Panc1 (cell line): ENCODE data around the gene MIA2. TPM values are rescaled to one million over a fixed set of nuclear protein-coding genes. Genes with fewer than 3 reads are reported as not detected.

Experiments used
- ATAC-seq: fragments of 200-7000 bp; cut with Tn5 transposase; 2 replicates; pipeline ENCODE4 v1.9.1; 2020; ENCODE audit warnings: mild to moderate bottlenecking, moderate library complexity
- BruUV-seq: library from RNA; stranded (reverse); fragments of 400-500 nt; replicated peaks from 2 replicates; lab custom pipeline; 2021; lab: Mats Ljungman, UMichigan
- CTCF ChIA-PET: fragments of 300-600 bp; sonication (Branson Sonifier 250); formaldehyde crosslinking; loops from one replicate; lab custom pipeline; 2022; ENCODE audit warnings: antibody characterized with exemption; lab: Charles Lee
- POLR2A ChIA-PET: fragments of 300-600 bp; sonication (Branson Sonifier 250); formaldehyde crosslinking; loops from one replicate; lab custom pipeline; 2022; ENCODE audit warnings: antibody characterized with exemption; lab: Charles Lee
- DNase-seq: peaks from one replicate; pipeline ENCODE4 v3.0.0-alpha.2; 2010; ENCODE audit warnings: low read depth, low spot score
- H3K27ac ChIP-seq: 2 replicates; pipeline ENCODE4 v1.5.1; 2011; ENCODE audit warnings: mild to moderate bottlenecking, low read length, inconsistent platforms
- H3K27me3 ChIP-seq: fragments of 200-500 bp; sonication (Bioruptor generic); 2 replicates; pipeline ENCODE4 v1.6.0; 2014; ENCODE audit warnings: low read length, inconsistent platforms; ENCODE audit not compliant: control insufficient read depth, insufficient read depth
- H3K36me3 ChIP-seq: fragments of 200-500 bp; sonication (Bioruptor generic); 2 replicates; pipeline ENCODE4 v1.5.1; 2014; ENCODE audit warnings: inconsistent platforms, mild to moderate bottlenecking, low read length, moderate library complexity; ENCODE audit not compliant: control insufficient read depth, insufficient read depth
- H3K4me1 ChIP-seq: 2 replicates; pipeline ENCODE4 v1.5.1; 2011; ENCODE audit warnings: inconsistent platforms, mild to moderate bottlenecking, low read length, moderate library complexity; ENCODE audit not compliant: control insufficient read depth, insufficient read depth
- H3K4me3 ChIP-seq, 2 experiments: 2 replicates each; pipeline ENCODE4 v1.5.1; 2011 to 2012; ENCODE audit warnings: low read depth in 2 of 2, low read length in 2 of 2, mild to moderate bottlenecking in 2 of 2, inconsistent platforms in 1 of 2, moderate library complexity in 1 of 2
- H3K9me3 ChIP-seq: fragments of 200-500 bp; sonication (Bioruptor generic); 2 replicates; pipeline ENCODE4 v1.5.1; 2014; ENCODE audit warnings: low read depth, mild to moderate bottlenecking, inconsistent platforms, low read length, moderate library complexity; ENCODE audit not compliant: control insufficient read depth, insufficient read depth
- CTCF ChIP-seq: fragments of 450-650 bp; IDR thresholded peaks from 2 replicates; pipeline ENCODE4 v1.5.1; 2017; ENCODE audit warnings: mild to moderate bottlenecking
- POLR2AphosphoS5 ChIP-seq: IDR thresholded peaks from 2 replicates; pipeline ENCODE4 v1.6.1; 2012; ENCODE audit warnings: mild to moderate bottlenecking, low read depth, low read length, moderate library complexity
- REST ChIP-seq, 2 experiments: IDR thresholded peaks; 2 replicates each; pipeline ENCODE4 v1.6.1; 2011 to 2012; ENCODE audit warnings: low read depth in 2 of 2, control low read depth in 1 of 2, low read length in 1 of 2, mild to moderate bottlenecking in 1 of 2, moderate library complexity in 1 of 2; ENCODE audit not compliant: insufficient read depth in 1 of 2
- SIN3A ChIP-seq: IDR thresholded peaks from 2 replicates; pipeline ENCODE4 v1.6.1; 2012; ENCODE audit warnings: low read depth, mild to moderate bottlenecking, low read length, moderate library complexity, borderline replicate concordance; ENCODE audit not compliant: insufficient read depth
- TCF7L2 ChIP-seq: IDR thresholded peaks from 2 replicates; pipeline ENCODE4 v1.6.1; 2011; ENCODE audit warnings: mild to moderate bottlenecking, low read depth, low read length, inconsistent platforms
- in situ Hi-C: cut with HindIII; loops from 2 replicates; pipeline ENCODE4 v1.10.0; 2016; ENCODE audit warnings: low sequenced_read_pairs, low pct_unique_long_range_greater_than_20kb
- intact Hi-C: fragments of 100-400 bp; cut with micrococcal nuclease; formaldehyde crosslinking; loops from one replicate; pipeline ENCODE4 v1.10.0; 2022; ENCODE audit not compliant: unreplicated experiment
- total RNA-seq: library from RNA; stranded (reverse); gene quantifications from one replicate; pipeline ENCODE4 v1.2.1, GENCODE V29; 2021; ENCODE audit not compliant: unreplicated experiment

The MIA2 gene
- total RNA-seq, 1 experiment from 2014 or later, result 19.2 TPM

GRCh38 chr14:39217214-39217879 is 16.4 kb upstream of the MIA2 start:
- Histone ChIP-seq H3K9me3 (no peaks in the 10 kb centered on the region), H3K36me3 (no peaks in the 10 kb centered on the region), H3K27me3 (no peaks in the 10 kb centered on the region), H3K4me1 (peaks cover 5% of the 10 kb centered on the region; the same call in 1 of the 2 replicates), H3K4me3 (no peak overlapping the region), H3K27ac (peak overlapping the region; percentile 73)
- ATAC-seq, result no peak
- BruUV-seq, result no TSS peak
- CTCF ChIA-PET, result no interaction called here
- POLR2A ChIA-PET, result no interaction called here
- intact Hi-C loops (no loop called here), in situ Hi-C loops (no loop called here)
- no peak for DNase-seq
- TF ChIP-seq CTCF (no peak), SIN3A (no peak), REST (IDR thresholded peaks at IDR 0.05; ENCODE audit: insufficient read depth in 1 of 2, low read depth in 2 of 2, low read length in 1 of 2) (no peak), POLR2AphosphoS5 (no peak), TCF7L2 (no peak)

DNA sequence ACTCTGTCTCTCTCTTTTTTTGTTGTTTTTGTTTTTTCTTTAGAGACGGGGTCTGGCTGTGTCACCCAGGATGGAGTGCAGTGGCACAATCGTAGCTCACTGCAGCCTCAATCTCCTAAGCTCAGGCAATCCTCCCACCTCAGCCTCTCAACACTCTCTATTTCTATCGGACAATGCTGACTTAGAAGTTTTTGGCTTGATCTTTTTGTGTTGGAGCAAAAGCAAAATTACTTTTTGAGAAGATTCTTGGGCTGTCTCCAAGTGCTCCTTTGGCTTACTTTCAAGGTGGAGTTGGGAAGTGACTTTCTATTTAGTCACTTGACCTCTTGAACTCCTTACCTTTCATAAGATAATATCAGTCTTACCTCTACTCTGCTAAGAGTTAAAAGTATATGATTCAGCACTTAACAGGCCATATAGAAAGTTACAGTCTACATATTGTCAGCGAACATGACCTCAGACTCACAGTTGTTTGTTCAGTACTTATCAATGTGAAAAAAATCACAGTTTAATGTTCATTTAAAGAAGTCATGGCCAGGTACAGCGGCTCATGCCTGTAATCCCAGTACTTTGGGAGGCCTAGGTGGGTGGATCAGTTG is 15.4 kb upstream of the MIA2 start:
- ATAC-seq, result peak; percentile 90
- H3K4me1 ChIP-seq, result peaks cover 5% of the 10 kb centered on the region; the same call in 1 of the 2 replicates
- H3K27me3 ChIP-seq, result no peaks in the 10 kb centered on the region
- peak overlapping the region; percentile 73 for H3K27ac ChIP-seq
- TF ChIP-seq SIN3A, result no peak
- TF ChIP-seq POLR2AphosphoS5, result no peak
- no peak for TF ChIP-seq CTCF
- TF ChIP-seq TCF7L2, result no peak
- no peak for TF ChIP-seq REST (IDR thresholded peaks at IDR 0.05; ENCODE audit: insufficient read depth in 1 of 2, low read depth in 2 of 2, low read length in 1 of 2)
- no peaks in the 10 kb centered on the region for H3K36me3 ChIP-seq
- H3K4me3 ChIP-seq, result no peak overlapping the region
- H3K9me3 ChIP-seq, result no peaks in the 10 kb centered on the region
- ChIA-PET CTCF (no interaction called here), POLR2A (interaction anchor here (0.6 kb wide), 1 partner anchor 33 kb away, joined by 3 read pairs; no protein-coding TSS in a partner anchor)
- intact Hi-C loops, result no loop called here
- peak; percentile 45 for DNase-seq
- in situ Hi-C loops, result no loop called here
- no TSS peak for BruUV-seq
